ENCODE results near the gene GTF2IRD1. TPM values are rescaled to one million over a fixed set of nuclear protein-coding genes. Genes with fewer than 3 reads are reported as not detected.

The GTF2IRD1 gene
- total and polyA plus RNA-seq, 2 experiments from 2014 or later, result 28.7 to 37.1 TPM

GRCh38 chr7:74499835-74500388 is 46.2 kb downstream of the GTF2IRD1 start:
- Histone ChIP-seq H3K9me2 (ENCODE audit: insufficient read depth) (no peaks in the 10 kb centered on the region; the same call in 1 of the 2 replicates), H4K20me1 (replicated peaks; ENCODE audit: insufficient read depth) (peaks cover 10% of the 10 kb centered on the region; the same call in 1 of the 2 replicates), H3F3A (replicated peaks; ENCODE audit: low read depth) (peaks cover 15% of the 10 kb centered on the region; the same call in 1 of the 2 replicates), H3K79me2 (replicated peaks; ENCODE audit: insufficient read depth) (peaks cover 46% of the 10 kb centered on the region), H3K36me3 (ENCODE audit: insufficient read depth) (no peaks in the 10 kb centered on the region), H3K27me3 (ENCODE audit: insufficient read depth) (no peaks in the 10 kb centered on the region), H2AFZ (no peak overlapping the region), H3K27ac (ENCODE audit: low read depth) (peak overlapping the region; percentile 26; the same call in 1 of the 2 replicates), H3K4me1 (ENCODE audit: insufficient read depth) (peaks cover 4% of the 10 kb centered on the region; the same call in 1 of the 2 replicates), H3K4me2 (no peak overlapping the region), H3K4me3 (no peak overlapping the region)
- H3K27ac Mint-ChIP-seq, result peak overlapping the region; percentile 48
- no peaks in the 10 kb centered on the region for H3K9me3 Mint-ChIP-seq
- H3K27me3 Mint-ChIP-seq (ENCODE audit: insufficient read depth, low read depth, poor library complexity), result peaks cover 10% of the 10 kb centered on the region
- H3K4me3 Mint-ChIP-seq, result no peak overlapping the region
- no peak for TF ChIP-seq ZNF114 (CRISPR knock-in tag; IDR thresholded peaks at IDR 0.05)
- no peak for TF ChIP-seq STAT1 (IDR thresholded peaks at IDR 0.05; ENCODE audit: unreplicated experiment)
- TF ChIP-seq ZNF331 (CRISPR knock-in tag; IDR thresholded peaks at IDR 0.05; ENCODE audit: low read depth), result no peak
- no peak for TF ChIP-seq EZH2phosphoT487 (IDR thresholded peaks at IDR 0.05; ENCODE audit: unreplicated experiment)
- no peak for TF ChIP-seq NANOG (IDR thresholded peaks at IDR 0.05; ENCODE audit: borderline replicate concordance)
- TF ChIP-seq REST (IDR thresholded peaks at IDR 0.05; ENCODE audit: unreplicated experiment), result no peak
- no peak for TF ChIP-seq CREB1 (CRISPR knock-in tag; IDR thresholded peaks at IDR 0.05; ENCODE audit: low read depth)
- no peak for TF ChIP-seq POLR2AphosphoS5 (IDR thresholded peaks at IDR 0.05; ENCODE audit: low read depth)
- TF ChIP-seq CTCF (conservative IDR thresholded peaks at IDR 0.05; ENCODE audit: low read depth in 2 of 2), result no peak
- TF ChIP-seq ZNF462 (CRISPR knock-in tag; IDR thresholded peaks at IDR 0.05), result no peak
- TF ChIP-seq ETS1 (IDR thresholded peaks at IDR 0.05), result no peak
- TF ChIP-seq EZH2 (IDR thresholded peaks at IDR 0.05; ENCODE audit: low read depth, unreplicated experiment), result no peak
- no peak for TF ChIP-seq JUNB (IDR thresholded peaks at IDR 0.05; ENCODE audit: unreplicated experiment)
- no peak for DNase-seq (ENCODE audit: low spot score)
- ATAC-seq, result no peak
- H3K4me1 Mint-ChIP-seq, result peaks cover 10% of the 10 kb centered on the region
- peaks cover 12% of the 10 kb centered on the region for H3K36me3 Mint-ChIP-seq (ENCODE audit: low read depth)
